GM12873 (cell line): ENCODE data around the gene CXorf65.

Experiments used
- TF ChIP-seq, protein P1 (sequence below): IDR thresholded peaks from 2 replicates; pipeline ENCODE4 v1.5.1; 2012; ENCODE audit warnings: low read depth, mild to moderate bottlenecking, moderate library complexity, low read length, control low read depth; ENCODE audit not compliant: insufficient read depth; ENCODE audit errors: missing control alignments

Gene CXorf65

DNA sequence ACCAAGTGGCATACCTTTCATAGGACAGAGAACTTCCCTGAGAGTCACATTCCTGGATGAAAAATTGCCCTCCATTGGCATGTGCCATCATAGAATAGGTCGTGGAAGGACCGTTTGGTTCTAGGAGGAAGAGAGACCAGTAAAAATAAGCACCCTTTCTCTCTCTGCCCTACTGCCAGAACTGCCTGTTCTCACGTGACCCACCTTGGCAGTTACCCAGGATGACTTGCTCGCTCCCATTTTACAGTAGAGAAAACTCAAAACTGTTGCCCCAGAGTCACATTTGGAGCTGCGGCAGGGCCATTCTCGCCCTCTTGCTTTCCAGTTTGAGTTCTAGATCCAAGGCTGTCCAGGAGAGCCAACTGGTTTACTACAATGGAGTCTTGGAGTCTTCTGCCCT is 37.0 kb upstream of the CXorf65 start:
- TF ChIP-seq, protein P1, sequence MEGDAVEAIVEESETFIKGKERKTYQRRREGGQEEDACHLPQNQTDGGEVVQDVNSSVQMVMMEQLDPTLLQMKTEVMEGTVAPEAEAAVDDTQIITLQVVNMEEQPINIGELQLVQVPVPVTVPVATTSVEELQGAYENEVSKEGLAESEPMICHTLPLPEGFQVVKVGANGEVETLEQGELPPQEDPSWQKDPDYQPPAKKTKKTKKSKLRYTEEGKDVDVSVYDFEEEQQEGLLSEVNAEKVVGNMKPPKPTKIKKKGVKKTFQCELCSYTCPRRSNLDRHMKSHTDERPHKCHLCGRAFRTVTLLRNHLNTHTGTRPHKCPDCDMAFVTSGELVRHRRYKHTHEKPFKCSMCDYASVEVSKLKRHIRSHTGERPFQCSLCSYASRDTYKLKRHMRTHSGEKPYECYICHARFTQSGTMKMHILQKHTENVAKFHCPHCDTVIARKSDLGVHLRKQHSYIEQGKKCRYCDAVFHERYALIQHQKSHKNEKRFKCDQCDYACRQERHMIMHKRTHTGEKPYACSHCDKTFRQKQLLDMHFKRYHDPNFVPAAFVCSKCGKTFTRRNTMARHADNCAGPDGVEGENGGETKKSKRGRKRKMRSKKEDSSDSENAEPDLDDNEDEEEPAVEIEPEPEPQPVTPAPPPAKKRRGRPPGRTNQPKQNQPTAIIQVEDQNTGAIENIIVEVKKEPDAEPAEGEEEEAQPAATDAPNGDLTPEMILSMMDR: no peak

DNA sequence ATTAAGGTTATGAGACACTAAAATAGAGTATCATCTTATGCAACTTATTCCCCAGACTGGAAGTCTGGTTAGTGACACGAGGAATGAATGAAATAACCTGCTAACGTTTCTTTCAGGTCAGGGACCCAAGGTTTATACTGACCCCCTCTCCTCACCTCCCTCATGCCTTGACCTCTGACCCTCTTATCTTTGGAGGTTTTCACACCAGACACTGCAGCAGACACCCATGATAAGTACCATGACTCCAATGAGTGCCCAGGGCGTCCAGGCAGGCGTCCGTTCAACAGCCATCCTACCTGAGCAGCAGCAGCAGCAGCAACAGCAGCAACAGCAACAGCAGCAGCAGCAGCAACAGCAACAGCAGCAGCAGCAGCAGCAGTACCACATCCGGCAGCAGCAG is 33.9 kb upstream of the CXorf65 start:
- TF ChIP-seq, protein P1: no peak

DNA sequence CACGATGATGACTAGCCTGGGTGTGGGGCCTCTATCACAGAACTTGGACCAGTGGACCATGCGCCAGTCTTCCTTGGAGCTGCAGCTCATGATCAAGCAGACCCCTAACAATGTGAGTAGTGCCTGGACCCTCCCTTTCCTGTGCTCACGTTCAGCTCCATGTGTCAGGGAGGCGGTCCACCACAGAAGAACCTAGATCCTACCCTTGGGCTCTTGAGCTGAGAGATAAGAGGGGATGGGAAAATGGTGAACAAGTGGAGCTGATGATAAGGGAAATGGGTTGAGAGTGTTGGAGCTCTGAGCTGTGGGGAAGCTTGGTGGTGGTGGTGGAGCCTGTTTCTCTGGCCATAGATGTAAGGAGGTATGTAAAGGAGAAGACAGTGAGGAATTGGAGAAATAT is 25.0 kb upstream of the CXorf65 start:
- TF ChIP-seq, protein P1: no peak

DNA sequence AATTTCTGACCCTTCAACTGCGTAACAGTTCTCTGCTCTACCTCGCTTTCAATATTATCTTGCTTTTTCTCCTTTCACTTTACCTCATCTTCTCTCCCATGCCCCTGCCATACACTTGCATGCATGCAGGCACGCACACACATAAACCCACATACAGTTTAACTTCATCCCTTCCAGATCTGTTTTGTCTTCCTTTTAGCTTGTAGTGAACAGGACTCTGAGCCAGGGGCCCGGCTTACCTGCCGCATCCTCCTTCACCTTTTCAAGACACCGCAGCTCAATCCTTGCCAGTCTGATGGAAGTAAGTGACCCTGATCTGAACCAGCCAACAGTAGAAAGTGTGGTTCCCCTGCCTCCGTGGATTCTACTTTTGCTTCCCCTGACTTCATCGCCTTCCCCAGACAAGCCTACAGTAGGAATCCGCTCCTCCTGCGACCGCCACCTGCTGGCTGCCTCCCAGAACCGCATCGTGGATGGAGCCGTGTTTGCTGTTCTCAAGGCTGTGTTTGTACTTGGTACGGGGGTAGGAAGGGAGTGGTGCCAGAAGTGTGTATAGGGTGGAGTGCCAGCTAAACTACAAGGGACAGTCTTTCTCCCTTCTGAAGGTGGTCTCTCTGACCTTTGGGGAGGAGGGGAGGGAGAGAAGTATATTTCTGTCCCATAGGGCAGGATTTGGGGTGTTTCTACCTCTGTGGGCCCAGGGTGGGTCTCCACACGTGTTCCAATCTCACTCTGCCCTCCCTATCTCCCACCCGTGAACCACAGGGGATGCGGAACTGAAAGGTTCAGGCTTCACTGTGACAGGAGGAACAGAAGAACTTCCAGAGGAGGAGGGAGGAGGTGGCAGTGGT is 22.6 kb upstream of the CXorf65 start:
- TF ChIP-seq, protein P1: peak; percentile 94

DNA sequence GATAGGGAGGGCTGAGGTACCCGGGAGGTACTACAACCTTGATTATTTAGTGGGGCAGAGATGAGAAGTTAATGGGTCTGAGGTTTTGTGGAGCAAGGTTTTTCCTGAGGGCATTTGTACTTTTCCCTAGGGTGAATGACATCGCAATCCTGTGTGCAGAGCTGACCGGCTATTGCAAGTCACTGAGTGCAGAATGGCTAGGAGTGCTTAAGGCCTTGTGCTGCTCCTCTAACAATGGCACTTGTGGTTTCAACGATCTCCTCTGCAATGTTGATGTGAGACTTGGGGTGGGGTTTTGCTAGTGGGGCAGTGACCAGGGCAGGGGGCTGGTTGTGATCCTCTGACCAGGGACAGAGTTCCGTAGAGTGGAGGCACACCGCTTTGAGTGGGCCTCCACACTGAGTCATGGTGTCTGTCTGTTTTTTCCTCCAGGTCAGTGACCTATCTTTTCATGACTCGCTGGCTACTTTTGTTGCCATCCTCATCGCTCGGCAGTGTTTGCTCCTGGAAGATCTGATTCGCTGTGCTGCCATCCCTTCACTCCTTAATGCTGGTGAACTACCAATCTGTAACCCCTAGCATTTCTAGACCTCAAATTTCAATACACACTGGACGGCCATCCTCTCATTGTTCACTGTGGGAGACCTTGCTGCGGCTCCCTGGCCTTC is 21.8 kb upstream of the CXorf65 start:
- TF ChIP-seq, protein P1: no peak

DNA sequence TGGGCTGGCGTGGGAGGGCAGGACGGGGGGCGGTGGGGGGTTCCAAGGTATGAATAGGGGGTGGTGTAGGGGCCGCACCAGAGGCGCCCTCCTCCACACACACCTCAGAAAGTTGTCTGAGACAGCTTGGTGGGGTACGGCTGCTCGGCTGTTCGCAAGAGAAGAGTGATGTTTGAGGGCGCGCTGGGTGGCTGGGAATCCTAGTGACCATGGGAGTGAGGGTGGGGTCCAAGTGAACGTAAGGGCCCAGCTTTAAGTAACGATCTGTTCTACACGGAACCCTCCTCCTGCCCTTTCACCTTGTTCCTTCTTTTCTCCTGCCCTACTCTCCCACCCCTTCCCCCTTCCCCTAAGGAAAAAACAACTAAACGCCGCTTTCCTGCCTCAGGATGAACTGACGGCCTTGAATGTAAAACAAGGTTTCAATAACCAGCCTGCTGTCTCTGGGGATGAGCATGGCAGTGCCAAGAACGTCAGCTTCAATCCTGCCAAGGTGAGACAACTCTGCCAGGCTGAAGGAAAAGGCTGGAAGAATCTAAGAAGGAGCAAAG is 12.5 kb upstream of the CXorf65 start:
- TF ChIP-seq, protein P1: no peak
